Thoracic aorta (tissue), 2 donors: ENCODE measurements around the gene TRMT61A. TPM values are rescaled to one million over a fixed set of nuclear protein-coding genes. Genes with fewer than 3 reads are reported as not detected.
"Not testable (repeated sequence)": the region's sequence is repeated elsewhere in the genome, so short reads cannot be mapped to it uniquely, and the experiment has no call there.

Experiments
- ATAC-seq: fragments of 150-250 bp; one replicate; pipeline ENCODE4 v1.8.0; 2017; ENCODE audit warnings: low read depth; ENCODE audit not compliant: insufficient number of reproducible peaks, low FRiP score
- DNase-seq: peaks from one replicate; pipeline ENCODE4 v3.0.0-alpha.2; 2020; ENCODE audit warnings: low spot score
- H3K27ac ChIP-seq, 2 donors: fragments of 200-600 bp; sonication (generic); 1 replicate in 1 of 2; 2 replicates in 1 of 2; pipeline ENCODE4 v1.5.1; 2016; ENCODE audit warnings: mild to moderate bottlenecking in 2 of 2, moderate library complexity in 2 of 2
- H3K27me3 ChIP-seq: fragments of 200-600 bp; sonication (generic); replicated peaks from 2 replicates; pipeline ENCODE4 v1.6.0; 2016; ENCODE audit warnings: mild to moderate bottlenecking; ENCODE audit not compliant: insufficient read depth
- H3K36me3 ChIP-seq: fragments of 200-600 bp; sonication (generic); one replicate; pipeline ENCODE4 v1.5.1; 2016
- H3K4me1 ChIP-seq, 2 donors: fragments of 200-600 bp; sonication (generic); 1 replicate in 1 of 2; 2 replicates in 1 of 2; pipeline versions ENCODE4 v1.5.1 to v1.6.0; 2016; ENCODE audit warnings: low read depth in 2 of 2, mild to moderate bottlenecking in 1 of 2; ENCODE audit not compliant: control insufficient read depth in 1 of 2
- H3K4me3 ChIP-seq: fragments of 200-600 bp; sonication (generic); 2 replicates; pipeline ENCODE4 v1.5.1; 2016; ENCODE audit warnings: mild to moderate bottlenecking
- H3K9me3 ChIP-seq: fragments of 200-600 bp; sonication (generic); 2 replicates; pipeline ENCODE4 v1.5.1; 2016
- total RNA-seq, 2 donors: library from RNA; depleted of rRNA; stranded (reverse); fragments of >200 nt; gene quantifications; one replicate each; pipeline versions ENCODE4 v1.1.0 to v1.2.3, GENCODE V29; 2016
- TF ChIP-seq, protein P1 (sequence below): fragments of 200-600 bp; sonication (generic); IDR thresholded peaks from one replicate; pipeline ENCODE4 v1.5.1; 2019; ENCODE audit warnings: antibody characterized with exemption

TRMT61A gene
- total RNA-seq, 2 donors from 2014 or later, result 18.6 to 18.8 TPM

DNA sequence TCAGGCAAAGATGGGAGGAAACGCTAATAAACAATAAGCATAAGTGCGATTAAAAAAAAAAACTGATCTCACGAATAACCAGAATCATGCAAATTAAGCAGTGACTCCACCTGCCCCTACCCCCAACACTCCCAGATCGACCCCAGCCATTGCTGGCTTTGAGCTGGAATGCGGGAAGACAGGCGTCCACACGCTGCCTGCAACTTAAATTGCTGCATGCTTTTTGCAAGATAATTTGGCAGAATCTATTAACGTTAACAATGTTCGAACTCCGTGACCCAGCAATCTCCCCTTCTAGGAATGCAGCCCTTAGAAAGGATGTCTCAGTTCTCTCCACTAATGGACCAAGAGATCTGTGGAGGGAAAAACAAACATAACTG is 5.4 kb upstream of the TRMT61A start:
- no peaks in the 10 kb centered on the region for H3K27me3 ChIP-seq
- H3K27ac ChIP-seq, result no peak overlapping the region
- DNase-seq (no peak), ATAC-seq (no peak)
- TF ChIP-seq, protein P1, sequence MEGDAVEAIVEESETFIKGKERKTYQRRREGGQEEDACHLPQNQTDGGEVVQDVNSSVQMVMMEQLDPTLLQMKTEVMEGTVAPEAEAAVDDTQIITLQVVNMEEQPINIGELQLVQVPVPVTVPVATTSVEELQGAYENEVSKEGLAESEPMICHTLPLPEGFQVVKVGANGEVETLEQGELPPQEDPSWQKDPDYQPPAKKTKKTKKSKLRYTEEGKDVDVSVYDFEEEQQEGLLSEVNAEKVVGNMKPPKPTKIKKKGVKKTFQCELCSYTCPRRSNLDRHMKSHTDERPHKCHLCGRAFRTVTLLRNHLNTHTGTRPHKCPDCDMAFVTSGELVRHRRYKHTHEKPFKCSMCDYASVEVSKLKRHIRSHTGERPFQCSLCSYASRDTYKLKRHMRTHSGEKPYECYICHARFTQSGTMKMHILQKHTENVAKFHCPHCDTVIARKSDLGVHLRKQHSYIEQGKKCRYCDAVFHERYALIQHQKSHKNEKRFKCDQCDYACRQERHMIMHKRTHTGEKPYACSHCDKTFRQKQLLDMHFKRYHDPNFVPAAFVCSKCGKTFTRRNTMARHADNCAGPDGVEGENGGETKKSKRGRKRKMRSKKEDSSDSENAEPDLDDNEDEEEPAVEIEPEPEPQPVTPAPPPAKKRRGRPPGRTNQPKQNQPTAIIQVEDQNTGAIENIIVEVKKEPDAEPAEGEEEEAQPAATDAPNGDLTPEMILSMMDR, result no peak
- no peak overlapping the region for H3K4me3 ChIP-seq
- H3K9me3 ChIP-seq, result no peaks in the 10 kb centered on the region
- H3K4me1 ChIP-seq, result peaks cover 12 to 49% of the 10 kb centered on the region in 2 donors
- H3K36me3 ChIP-seq, result no peaks in the 10 kb centered on the region

- Histone ChIP-seq H3K9me3 (no peaks in the 10 kb centered on the region), H3K4me1 (peaks cover 8 to 44% of the 10 kb centered on the region in 2 donors), H3K36me3 (no peaks in the 10 kb centered on the region), H3K27me3 (no peaks in the 10 kb centered on the region), H3K4me3 (no peak overlapping the region), H3K27ac (no peak overlapping the region)
- ATAC-seq (no peak), DNase-seq (no peak)
- TF ChIP-seq, protein P1, result no peak
These were observed 4.7 kb upstream of the TRMT61A start for GRCh38 chr14:103524002-103524935.

GRCh38 chr14:103525430-103526246 is 3.4 kb upstream of the TRMT61A start:
- not testable (repeated sequence) for H3K4me3 ChIP-seq, DNase-seq, H3K36me3 ChIP-seq, H3K27me3 ChIP-seq, ATAC-seq, H3K9me3 ChIP-seq, H3K27ac ChIP-seq
- H3K4me1 ChIP-seq, result peaks cover 19 to 43% of the 10 kb centered on the region in 2 donors

- Histone ChIP-seq H3K9me3 (no peaks in the 10 kb centered on the region), H3K4me1 (peaks cover 19 to 41% of the 10 kb centered on the region in 2 donors), H3K27ac (no peak overlapping the region), H3K27me3 (no peaks in the 10 kb centered on the region), H3K36me3 (no peaks in the 10 kb centered on the region), H3K4me3 (no peak overlapping the region)
- TF ChIP-seq, protein P1, result no peak
- ATAC-seq (no peak), DNase-seq (no peak)
These were observed 2.6 kb upstream of the TRMT61A start for GRCh38 chr14:103526247-103526913.

- Histone ChIP-seq H3K9me3 (no peaks in the 10 kb centered on the region), H3K36me3 (no peaks in the 10 kb centered on the region), H3K27me3 (no peaks in the 10 kb centered on the region), H3K27ac (no peak overlapping the region), H3K4me1 (peaks cover 19 to 41% of the 10 kb centered on the region in 2 donors), H3K4me3 (no peak overlapping the region)
- TF ChIP-seq, protein P1, result no peak
- DNase-seq, result no peak
- ATAC-seq, result no peak
These were observed 2.1 kb upstream of the TRMT61A start for GRCh38 chr14:103526914-103527248.
